Measurements from ENCODE around the gene HES4.
"Not testable (repeated sequence)": the region's sequence is repeated elsewhere in the genome, so short reads cannot be mapped to it uniquely, and the experiment has no call there.

Gene HES4

GRCh38 chr1:1032424-1032823, 32.5 kb upstream of the HES4 start:
- Histone ChIP-seq H3K9ac (ENCODE audit: low read depth, low read length) (no peak overlapping the region), H3K27ac (ENCODE audit: low read length) (no peak overlapping the region), H3K27me3 (ENCODE audit: insufficient read depth, low read length) (peaks cover 39% of the 10 kb centered on the region), H3K9me3 (ENCODE audit: insufficient read depth, low read depth, low read length) (no peaks in the 10 kb centered on the region), H3K4me1 (ENCODE audit: insufficient read depth, low read length) (peaks cover 3% of the 10 kb centered on the region; the same call in 1 of the 2 replicates), H3K4me3 (ENCODE audit: low read length) (peak overlapping the region; percentile 45; the same call in 1 of the 2 replicates), H3K36me3 (ENCODE audit: insufficient read depth, low read depth, low read length) (0 out of 2 replicates have a peak, but pooled peaks cover 6% of the 10 kb centered on the region)

- Histone ChIP-seq H3K36me3 (ENCODE audit: insufficient read depth, low read depth, low read length) (0 out of 2 replicates have a peak, but pooled peaks cover under 1% of the 10 kb centered on the region), H3K9ac (ENCODE audit: low read depth, low read length) (no peak overlapping the region), H3K4me3 (ENCODE audit: low read length) (no peak overlapping the region), H3K4me1 (ENCODE audit: insufficient read depth, low read length) (peaks cover 6% of the 10 kb centered on the region; the same call in 1 of the 2 replicates), H3K27me3 (ENCODE audit: insufficient read depth, low read length) (peaks cover 32% of the 10 kb centered on the region), H3K27ac (ENCODE audit: low read length) (no peak overlapping the region), H3K9me3 (ENCODE audit: insufficient read depth, low read depth, low read length) (no peaks in the 10 kb centered on the region)
Measured at GRCh38 chr1:1031659-1032235, 31.9 kb upstream of the HES4 start.

DNA sequence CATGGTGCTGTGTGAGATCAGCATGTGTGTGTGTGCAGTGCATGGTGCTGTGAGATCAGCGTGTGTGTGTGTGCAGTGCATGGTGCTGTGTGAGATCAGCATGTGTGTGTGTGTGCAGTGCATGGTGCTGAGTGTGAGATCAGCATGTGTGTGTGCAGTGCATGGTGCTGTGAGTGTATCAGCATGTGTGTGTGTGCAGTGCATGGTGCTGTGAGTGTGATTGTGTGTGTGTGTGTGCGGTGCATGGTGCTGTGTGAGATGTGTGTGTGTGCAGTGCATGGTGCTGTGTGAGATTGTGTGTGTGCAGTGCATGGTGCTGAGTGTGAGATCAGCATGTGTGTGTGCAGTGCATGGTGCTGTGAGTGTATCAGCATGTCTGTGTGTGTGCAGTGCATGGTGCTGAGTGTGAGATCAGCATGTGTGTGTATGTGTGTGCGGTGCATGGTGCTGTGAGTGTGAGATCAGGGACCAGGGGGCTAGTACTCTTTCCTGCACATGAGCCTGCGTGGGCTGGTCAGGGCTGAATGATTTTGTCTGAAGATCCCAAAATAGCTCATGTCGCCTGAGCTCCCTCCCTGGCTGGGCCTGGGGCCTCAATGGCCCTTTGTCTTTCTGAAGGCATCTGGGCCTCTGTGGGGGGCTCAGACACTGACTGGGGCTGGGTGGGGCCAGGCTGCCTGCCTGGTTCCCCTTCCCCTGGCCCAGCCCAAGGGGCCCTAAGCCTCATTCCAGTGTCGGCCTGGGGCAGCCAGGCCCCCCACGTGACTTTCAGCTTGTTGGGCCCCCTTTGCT, 31.2 kb upstream of the HES4 start:
- not testable (repeated sequence) for H3K36me3 ChIP-seq (ENCODE audit: insufficient read depth, low read depth, low read length); H3K4me1 ChIP-seq (ENCODE audit: insufficient read depth, low read length); H3K9ac ChIP-seq (ENCODE audit: low read depth, low read length); H3K4me3 ChIP-seq (ENCODE audit: low read length); H3K27ac ChIP-seq (ENCODE audit: low read length); H3K9me3 ChIP-seq (ENCODE audit: insufficient read depth, low read depth, low read length)
- H3K27me3 ChIP-seq (ENCODE audit: insufficient read depth, low read length), result peaks cover 27% of the 10 kb centered on the region

DNA sequence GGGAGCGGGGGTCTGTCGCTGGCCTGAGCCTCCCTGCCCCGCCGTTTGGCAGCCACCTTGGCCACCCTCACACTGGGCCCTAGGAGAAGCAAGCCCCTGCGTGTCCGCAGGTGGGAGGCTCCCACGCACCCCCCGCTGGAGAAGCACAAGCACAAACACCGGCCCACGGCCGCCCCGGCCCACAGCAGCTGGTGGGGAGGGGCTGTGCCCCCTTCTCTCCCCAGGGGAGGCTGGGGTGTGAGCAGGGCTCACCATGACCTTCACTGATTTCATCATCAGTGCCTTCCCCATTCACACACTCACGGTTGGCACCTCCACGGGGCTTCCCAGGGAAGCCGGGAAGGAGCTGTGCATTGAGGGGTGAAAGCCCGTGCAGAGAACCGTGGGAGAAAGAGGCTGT, 27.9 kb upstream of the HES4 start:
- H3K4me1 ChIP-seq (ENCODE audit: insufficient read depth, low read length), result peaks cover 21% of the 10 kb centered on the region
- peaks cover 12% of the 10 kb centered on the region; the same call in 1 of the 2 replicates for H3K36me3 ChIP-seq (ENCODE audit: insufficient read depth, low read depth, low read length)

GRCh38 chr1:1026599-1027413, 26.9 kb upstream of the HES4 start:
- Histone ChIP-seq H3K9me3 (ENCODE audit: insufficient read depth, low read depth, low read length) (no peaks in the 10 kb centered on the region), H3K27me3 (ENCODE audit: insufficient read depth, low read length) (no peaks in the 10 kb centered on the region; the same call in 1 of the 2 replicates), H3K4me3 (ENCODE audit: low read length) (no peak overlapping the region), H3K27ac (ENCODE audit: low read length) (no peak overlapping the region), H3K36me3 (ENCODE audit: insufficient read depth, low read depth, low read length) (peaks cover 21% of the 10 kb centered on the region; the same call in 1 of the 2 replicates), H3K4me1 (ENCODE audit: insufficient read depth, low read length) (peaks cover 21% of the 10 kb centered on the region), H3K9ac (ENCODE audit: low read depth, low read length) (no peak overlapping the region)

More for the DNA sequence above, 27.9 kb upstream of the HES4 start:
- no peaks in the 10 kb centered on the region for H3K9me3 ChIP-seq (ENCODE audit: insufficient read depth, low read depth, low read length)
- H3K27me3 ChIP-seq (ENCODE audit: insufficient read depth, low read length), result peaks cover 7% of the 10 kb centered on the region; the same call in 1 of the 2 replicates
- H3K27ac ChIP-seq (ENCODE audit: low read length), result no peak overlapping the region
- no peak overlapping the region for H3K4me3 ChIP-seq (ENCODE audit: low read length)
- H3K9ac ChIP-seq (ENCODE audit: low read depth, low read length), result no peak overlapping the region

GRCh38 chr1:1025730-1026129, 25.8 kb upstream of the HES4 start:
- no peak overlapping the region for H3K4me3 ChIP-seq (ENCODE audit: low read length)
- no peak overlapping the region for H3K9ac ChIP-seq (ENCODE audit: low read depth, low read length)
- H3K36me3 ChIP-seq (ENCODE audit: insufficient read depth, low read depth, low read length), result peaks cover 21% of the 10 kb centered on the region; the same call in 1 of the 2 replicates
- H3K4me1 ChIP-seq (ENCODE audit: insufficient read depth, low read length), result peaks cover 26% of the 10 kb centered on the region
- H3K27ac ChIP-seq (ENCODE audit: low read length), result no peak overlapping the region
- H3K9me3 ChIP-seq (ENCODE audit: insufficient read depth, low read depth, low read length), result no peaks in the 10 kb centered on the region
- H3K27me3 ChIP-seq (ENCODE audit: insufficient read depth, low read length), result no peaks in the 10 kb centered on the region; the same call in 1 of the 2 replicates

- no peaks in the 10 kb centered on the region; the same call in 1 of the 2 replicates for H3K27me3 ChIP-seq (ENCODE audit: insufficient read depth, low read length)
- peak overlapping the region; percentile 80 for H3K27ac ChIP-seq (ENCODE audit: low read length)
- H3K4me3 ChIP-seq (ENCODE audit: low read length), result no peak overlapping the region
- H3K4me1 ChIP-seq (ENCODE audit: insufficient read depth, low read length), result peaks cover 26% of the 10 kb centered on the region
- peaks cover 21% of the 10 kb centered on the region; the same call in 1 of the 2 replicates for H3K36me3 ChIP-seq (ENCODE audit: insufficient read depth, low read depth, low read length)
- H3K9ac ChIP-seq (ENCODE audit: low read depth, low read length), result peak overlapping the region; percentile 58
- no peaks in the 10 kb centered on the region for H3K9me3 ChIP-seq (ENCODE audit: insufficient read depth, low read depth, low read length)
Measured at GRCh38 chr1:1024771-1025699, 25.1 kb upstream of the HES4 start.

DNA sequence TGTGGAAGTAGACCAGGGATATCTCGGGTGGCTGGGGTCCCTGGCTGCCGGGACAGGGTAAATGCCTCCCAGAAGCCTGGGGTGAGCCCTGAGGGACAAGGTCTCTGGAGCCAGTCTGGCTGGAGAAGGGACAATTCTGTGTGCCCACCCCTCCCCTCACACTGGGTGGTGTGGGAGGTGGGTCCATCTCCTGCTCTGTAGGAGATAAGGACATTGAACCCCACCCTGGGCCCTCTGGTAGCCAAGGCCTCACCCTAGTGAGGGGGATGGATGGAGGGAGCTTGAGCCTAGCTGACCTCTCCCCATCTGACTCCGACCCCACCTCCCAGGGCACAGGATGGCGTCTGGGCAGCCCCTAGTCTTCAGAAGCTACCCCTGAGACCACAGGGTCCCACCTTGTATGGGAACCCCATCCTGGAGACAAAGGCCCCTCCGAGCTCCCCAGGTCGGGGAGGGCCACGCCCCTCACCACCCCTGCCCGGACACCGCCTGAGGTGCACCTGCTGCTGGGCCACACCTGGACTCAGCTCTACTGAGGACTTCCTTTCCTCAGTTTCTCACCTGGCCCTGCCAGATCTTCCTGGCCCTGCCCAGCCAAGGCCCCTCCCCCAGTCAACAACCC, 24.4 kb upstream of the HES4 start:
- Histone ChIP-seq H3K4me1 (ENCODE audit: insufficient read depth, low read length) (peaks cover 26% of the 10 kb centered on the region), H3K36me3 (ENCODE audit: insufficient read depth, low read depth, low read length) (peaks cover 21% of the 10 kb centered on the region; the same call in 1 of the 2 replicates), H3K27me3 (ENCODE audit: insufficient read depth, low read length) (no peaks in the 10 kb centered on the region; the same call in 1 of the 2 replicates), H3K4me3 (ENCODE audit: low read length) (0 out of 2 replicates have a peak overlapping the region, but pooled peaks have one; percentile 9), H3K27ac (ENCODE audit: low read length) (no peak overlapping the region), H3K9me3 (ENCODE audit: insufficient read depth, low read depth, low read length) (no peaks in the 10 kb centered on the region), H3K9ac (ENCODE audit: low read depth, low read length) (no peak overlapping the region)

DNA sequence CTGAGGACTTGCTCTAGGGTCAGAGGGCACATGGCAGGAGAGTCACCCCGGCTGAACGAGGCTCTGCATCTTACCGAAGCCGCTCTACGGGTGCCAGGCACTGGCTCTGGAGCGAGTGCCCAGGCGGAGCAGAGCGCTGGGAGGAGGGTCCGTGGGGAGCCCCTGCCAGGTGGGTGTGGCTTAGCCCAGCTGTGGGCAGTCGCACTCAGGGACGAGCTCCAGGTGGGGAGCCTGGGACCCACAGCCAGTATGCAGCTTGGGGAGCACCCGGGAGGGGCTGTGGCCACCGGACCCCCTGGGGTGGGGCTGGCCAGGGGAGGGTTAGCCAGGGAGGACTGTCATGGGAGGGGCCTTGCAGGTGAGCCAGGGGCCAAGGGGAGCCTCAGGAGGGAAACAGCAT, 23.8 kb upstream of the HES4 start:
- Histone ChIP-seq H3K27ac (ENCODE audit: low read length) (no peak overlapping the region), H3K4me3 (ENCODE audit: low read length) (no peak overlapping the region), H3K9ac (ENCODE audit: low read depth, low read length) (no peak overlapping the region), H3K36me3 (ENCODE audit: insufficient read depth, low read depth, low read length) (peaks cover 21% of the 10 kb centered on the region; the same call in 1 of the 2 replicates), H3K4me1 (ENCODE audit: insufficient read depth, low read length) (peaks cover 26% of the 10 kb centered on the region), H3K9me3 (ENCODE audit: insufficient read depth, low read depth, low read length) (no peaks in the 10 kb centered on the region), H3K27me3 (ENCODE audit: insufficient read depth, low read length) (no peaks in the 10 kb centered on the region; the same call in 1 of the 2 replicates)

- H3K36me3 ChIP-seq (ENCODE audit: insufficient read depth, low read depth, low read length), result peaks cover 21% of the 10 kb centered on the region; the same call in 1 of the 2 replicates
- no peak overlapping the region for H3K27ac ChIP-seq (ENCODE audit: low read length)
- H3K27me3 ChIP-seq (ENCODE audit: insufficient read depth, low read length), result no peaks in the 10 kb centered on the region; the same call in 1 of the 2 replicates
- H3K4me3 ChIP-seq (ENCODE audit: low read length), result no peak overlapping the region
- H3K4me1 ChIP-seq (ENCODE audit: insufficient read depth, low read length), result peaks cover 26% of the 10 kb centered on the region
- no peak overlapping the region for H3K9ac ChIP-seq (ENCODE audit: low read depth, low read length)
- H3K9me3 ChIP-seq (ENCODE audit: insufficient read depth, low read depth, low read length), result no peaks in the 10 kb centered on the region
Measured at GRCh38 chr1:1022302-1023009, 22.6 kb upstream of the HES4 start.

Measured in iPS-20b (cell line).